NCI-H1694 treated with DMSO at 0.1 percent for 48 hours (cell line): ENCODE results near the gene KDM4B.

Source experiments
- DNase-seq: peaks from one replicate; lab custom pipeline; 2025; lab: John Stamatoyannopoulos, UW

The KDM4B gene

GRCh38 chr19:5137114-5137513 is 168.2 kb downstream of the KDM4B start:
- no peak for DNase-seq

- DNase-seq: no peak
Measured at GRCh38 chr19:5137571-5138124, 168.7 kb downstream of the KDM4B start.

- DNase-seq: no peak
Measured at GRCh38 chr19:5138606-5139582, 170.0 kb downstream of the KDM4B start.

GRCh38 chr19:5139583-5140325 is 170.8 kb downstream of the KDM4B start:
- no peak for DNase-seq

- no peak for DNase-seq
Measured at GRCh38 chr19:5141129-5141849, 172.4 kb downstream of the KDM4B start.

- DNase-seq: no peak
Measured at GRCh38 chr19:5141850-5142724, 173.2 kb downstream of the KDM4B start.

- DNase-seq: no peak
Measured at GRCh38 chr19:5142725-5143097, 173.8 kb downstream of the KDM4B start.

GRCh38 chr19:5143471-5144411 is 174.8 kb downstream of the KDM4B start:
- DNase-seq: no peak

GRCh38 chr19:5144545-5145179 is 175.7 kb downstream of the KDM4B start:
- no peak for DNase-seq

GRCh38 chr19:5145521-5146511 is 176.9 kb downstream of the KDM4B start:
- no peak for DNase-seq

GRCh38 chr19:5147074-5147977 is 178.4 kb downstream of the KDM4B start:
- no peak for DNase-seq

GRCh38 chr19:5147978-5148793 is 179.3 kb downstream of the KDM4B start:
- no peak for DNase-seq

GRCh38 chr19:5148794-5149190 is 179.9 kb downstream of the KDM4B start:
- no peak for DNase-seq

- no peak for DNase-seq
Measured at GRCh38 chr19:5149508-5149907, 180.6 kb downstream of the KDM4B start.

- no peak for DNase-seq
Measured at GRCh38 chr19:5149932-5150901, 181.3 kb downstream of the KDM4B start.
